Vagina (tissue), 2 donors: ENCODE results near the gene PHACTR3.

Experiments used
- CTCF ChIP-seq, 3 experiments: fragments of 450-650 bp in 2 of 3; fragments of 200-600 bp in 1 of 3; sonication (generic) in 1 of 3; IDR thresholded peaks; one replicate each; pipeline ENCODE4 v1.5.1; 2017 to 2019; ENCODE audit warnings: antibody characterized with exemption in 3 of 3, mild to moderate bottlenecking in 2 of 3, moderate library complexity in 2 of 3
- POLR2AphosphoS5 ChIP-seq, 2 donors: sonication (generic); formaldehyde crosslinking; IDR thresholded peaks; one replicate each; pipeline ENCODE4 v1.9.0; 2017; ENCODE audit warnings: antibody characterized with exemption in 2 of 2, mild to moderate bottlenecking in 2 of 2, low read depth in 1 of 2; ENCODE audit not compliant: insufficient read depth in 1 of 2

GRCh38 chr20:59895908-59896307 is 291.6 kb downstream of the PHACTR3 start:
- TF ChIP-seq CTCF (IDR thresholded peaks at IDR 0.05) (no peak), POLR2AphosphoS5 (IDR thresholded peaks at IDR 0.05; ENCODE audit: insufficient read depth in 1 of 2, low read depth in 1 of 2) (no peak)
